H1 (cell line): ENCODE data around the gene STAP2. TPM values are rescaled to one million over a fixed set of nuclear protein-coding genes. Genes with fewer than 3 reads are reported as not detected.

Experiments
- CTCF ChIA-PET: fragments of 300-600 bp; sonication (Branson Sonifier 250); formaldehyde crosslinking; loops from one replicate; lab custom pipeline; 2021; ENCODE audit not compliant: partially characterized antibody; lab: Charles Lee
- POLR2A ChIA-PET: fragments of 300-600 bp; sonication (Branson Sonifier 250); formaldehyde crosslinking; loops from one replicate; lab custom pipeline; 2021; ENCODE audit warnings: inconsistent platforms; ENCODE audit not compliant: partially characterized antibody; lab: Charles Lee
- DNase-seq, 2 experiments: peaks; one replicate each; pipeline versions ENCODE4 v3.0.0 to v3.0.0-alpha.2; 2010 to 2022; ENCODE audit warnings: low spot score in 2 of 2, low read depth in 1 of 2, mixed read lengths in 1 of 2
- FAIRE-seq: peaks from 2 replicates; lab custom pipeline; 2011; peaks lifted over from hg19 to GRCh38; lab: Jason Lieb, UNC
- H2AFZ ChIP-seq: 2 replicates; pipeline ENCODE4 v1.8.1; 2012; ENCODE audit warnings: low read length, inconsistent platforms
- H2AK5ac ChIP-seq: 2 replicates; pipeline ENCODE4 v1.6.1; 2013; ENCODE audit warnings: low read depth, low read length
- H2BK120ac ChIP-seq: replicated peaks from 2 replicates; pipeline ENCODE3; 2013; ENCODE audit warnings: low read depth, low read length, inconsistent platforms
- H2BK12ac ChIP-seq: 2 replicates; pipeline ENCODE4 v1.6.1; 2013; ENCODE audit warnings: low read depth, low read length
- H2BK15ac ChIP-seq: 2 replicates; pipeline ENCODE4 v1.6.1; 2013; ENCODE audit warnings: low read length
- H2BK20ac ChIP-seq: 2 replicates; pipeline ENCODE4 v1.6.1; 2013; ENCODE audit warnings: low read length
- H2BK5ac ChIP-seq: 2 replicates; pipeline ENCODE4 v1.6.1; 2013; ENCODE audit warnings: low read depth, low read length
- H3K14ac ChIP-seq: 2 replicates; pipeline ENCODE4 v1.6.1; 2013; ENCODE audit warnings: inconsistent platforms; ENCODE audit not compliant: insufficient read length
- H3K18ac ChIP-seq: 2 replicates; pipeline ENCODE4 v1.6.1; 2013; ENCODE audit warnings: low read length; ENCODE audit errors: extremely low read depth
- H3K23ac ChIP-seq: 2 replicates; pipeline ENCODE4 v1.6.1; 2013; ENCODE audit warnings: inconsistent platforms; ENCODE audit not compliant: insufficient read length
- H3K23me2 ChIP-seq: 2 replicates; pipeline ENCODE4 v1.6.1; 2013; ENCODE audit warnings: low read depth, low read length
- H3K27ac ChIP-seq: 2 replicates; pipeline ENCODE4 v1.6.1; 2011; ENCODE audit warnings: low read depth, low read length, inconsistent platforms
- H3K27me3 ChIP-seq, 4 experiments: replicated peaks in 1 of 4; 1 replicate in 1 of 4; 2 replicates in 3 of 4; pipeline versions ENCODE4 v1.6.1 to v1.8.1; 2011 to 2013; ENCODE audit warnings: low read length in 3 of 4, mild to moderate bottlenecking in 3 of 4, inconsistent platforms in 2 of 4, mixed read lengths in 2 of 4, moderate library complexity in 1 of 4; ENCODE audit not compliant: control insufficient read depth in 3 of 4, insufficient read depth in 3 of 4; ENCODE audit errors: extremely low read depth in 1 of 4
- H3K36me3 ChIP-seq, 4 experiments: 2 replicates each; pipeline versions ENCODE4 v1.6.1 to v1.8.1; 2011 to 2013; ENCODE audit warnings: mild to moderate bottlenecking in 4 of 4, low read length in 3 of 4, moderate library complexity in 2 of 4, control low read depth in 1 of 4, inconsistent platforms in 1 of 4; ENCODE audit not compliant: insufficient read depth in 4 of 4, control insufficient read depth in 2 of 4
- H3K4ac ChIP-seq: replicated peaks from 2 replicates; pipeline ENCODE3; 2013; ENCODE audit warnings: low read length, low read depth, mixed read lengths, inconsistent platforms; ENCODE audit not compliant: insufficient read length
- H3K4me1 ChIP-seq, 4 experiments: replicated peaks in 1 of 4; 1 replicate in 1 of 4; 2 replicates in 3 of 4; pipeline versions ENCODE4 v1.6.1 to v1.8.1; 2011 to 2013; ENCODE audit warnings: low read length in 3 of 4, inconsistent platforms in 2 of 4, mixed read lengths in 1 of 4; ENCODE audit not compliant: insufficient read depth in 4 of 4, control insufficient read depth in 3 of 4
- H3K4me2 ChIP-seq, 2 experiments: 2 replicates each; pipeline versions ENCODE4 v1.6.1 to v1.8.1; 2011 to 2013; ENCODE audit warnings: low read depth in 2 of 2, low read length in 2 of 2, control low read depth in 1 of 2, inconsistent platforms in 1 of 2, mild to moderate bottlenecking in 1 of 2; ENCODE audit not compliant: insufficient read depth in 1 of 2
- H3K4me3 ChIP-seq, 4 experiments: fragments of 200-600, 300-600 bp in 1 of 4; sonication (generic), shearing (Covaris generic), sonication (Bioruptor Twin) in 1 of 4; 2 replicates each; pipeline versions ENCODE4 v1.5.1 to v1.8.1; 2011 to 2016; ENCODE audit warnings: low read length in 4 of 4, low read depth in 3 of 4, control low read depth in 2 of 4, inconsistent platforms in 2 of 4, mild to moderate bottlenecking in 2 of 4, mixed read lengths in 1 of 4, moderate library complexity in 1 of 4; ENCODE audit not compliant: insufficient read depth in 2 of 4; ENCODE audit errors: extremely low read depth in 1 of 4
- H3K56ac ChIP-seq: replicated peaks from 2 replicates; pipeline ENCODE3; 2013; ENCODE audit warnings: low read depth, mild to moderate bottlenecking, mixed read lengths, low read length, inconsistent platforms; ENCODE audit not compliant: insufficient read length
- H3K79me1 ChIP-seq: 2 replicates; pipeline ENCODE4 v1.6.1; 2013; ENCODE audit warnings: low read depth, low read length, control low read depth
- H3K79me2 ChIP-seq, 2 experiments: 2 replicates each; pipeline versions ENCODE4 v1.6.1 to v1.8.1; 2012 to 2013; ENCODE audit warnings: low read length in 2 of 2, mild to moderate bottlenecking in 2 of 2, inconsistent platforms in 1 of 2; ENCODE audit not compliant: insufficient read depth in 2 of 2, control insufficient read depth in 1 of 2
- H3K9ac ChIP-seq, 4 experiments: replicated peaks in 1 of 4; 1 replicate in 1 of 4; 2 replicates in 3 of 4; pipeline versions ENCODE4 v1.6.1 to v1.8.1; 2011 to 2013; ENCODE audit warnings: low read depth in 3 of 4, low read length in 3 of 4, control low read depth in 2 of 4, mild to moderate bottlenecking in 2 of 4, moderate library complexity in 2 of 4, inconsistent platforms in 1 of 4; ENCODE audit errors: extremely low read depth in 1 of 4
- H3K9me3 ChIP-seq, 2 experiments: 2 replicates each; pipeline versions ENCODE4 v1.6.1 to v1.8.1; 2012 to 2013; ENCODE audit warnings: mild to moderate bottlenecking in 2 of 2, moderate library complexity in 2 of 2, control low read depth in 1 of 2, inconsistent platforms in 1 of 2, low read depth in 1 of 2, low read length in 1 of 2, mixed read lengths in 1 of 2; ENCODE audit not compliant: insufficient read depth in 2 of 2
- H4K20me1 ChIP-seq, 2 experiments: replicated peaks in 1 of 2; 2 replicates each; pipeline versions ENCODE3 to v1.8.1; 2011 to 2013; ENCODE audit warnings: inconsistent platforms in 2 of 2, low read length in 2 of 2, mild to moderate bottlenecking in 1 of 2; ENCODE audit not compliant: insufficient read depth in 2 of 2, control insufficient read depth in 1 of 2
- H4K5ac ChIP-seq: 2 replicates; pipeline ENCODE4 v1.6.1; 2013; ENCODE audit warnings: low read length, low read depth, mixed read lengths, inconsistent platforms; ENCODE audit not compliant: insufficient read length
- H4K8ac ChIP-seq: 2 replicates; pipeline ENCODE4 v1.8.0; 2013; ENCODE audit warnings: mild to moderate bottlenecking, moderate library complexity, low read length, inconsistent platforms; ENCODE audit not compliant: insufficient read depth; ENCODE audit errors: extremely low read depth
- H4K91ac ChIP-seq: replicated peaks from 2 replicates; pipeline ENCODE3; 2013; ENCODE audit warnings: low read length, mixed read lengths, inconsistent platforms; ENCODE audit not compliant: insufficient read length
- BCL11A ChIP-seq, 2 experiments: IDR thresholded peaks; one replicate each; pipeline ENCODE4 v1.6.1; 2011; ENCODE audit warnings: low read depth in 2 of 2, low read length in 2 of 2, mild to moderate bottlenecking in 2 of 2
- CBX5 ChIP-seq: fragments of 300-800, 300-1000 bp; sonication (generic); IDR thresholded peaks from 2 replicates; pipeline ENCODE4 v1.7.1; 2016; ENCODE audit warnings: antibody characterized with exemption, low read length, low read depth
- CTBP2 ChIP-seq: IDR thresholded peaks from 2 replicates; pipeline ENCODE4 v1.7.0; 2011; ENCODE audit warnings: borderline replicate concordance, mild to moderate bottlenecking, moderate library complexity, mixed read lengths, low read length; ENCODE audit not compliant: insufficient read depth, insufficient read length
- GTF2F1 ChIP-seq: IDR thresholded peaks from 2 replicates; pipeline ENCODE4 v1.6.1; 2012; ENCODE audit warnings: low read depth, low read length, improper control_type of control experiment, borderline replicate concordance
- HDAC6 ChIP-seq: IDR thresholded peaks from one replicate; pipeline ENCODE4 v1.7.1; 2012; ENCODE audit warnings: low read depth, mild to moderate bottlenecking, inconsistent platforms, low read length, moderate library complexity
- JUN ChIP-seq: IDR thresholded peaks from 2 replicates; pipeline ENCODE4 v1.6.1; 2011; ENCODE audit warnings: low read depth, mild to moderate bottlenecking, improper control_type of control experiment, low read length
- KDM4A ChIP-seq: IDR thresholded peaks from one replicate; pipeline ENCODE4 v1.7.1; 2012; ENCODE audit warnings: low read depth, mild to moderate bottlenecking, moderate library complexity, low read length, inconsistent platforms; ENCODE audit not compliant: severe bottlenecking
- YY1 ChIP-seq: IDR thresholded peaks from 2 replicates; pipeline ENCODE4 v1.6.1; 2011; ENCODE audit warnings: low read depth, mild to moderate bottlenecking, low read length
- WGBS, 2 experiments: shearing (Covaris generic) in 1 of 2; methylation state at CpG; one replicate each; pipeline versions ENCODE4 v1.1.6 to v1.1.7; 2013 to 2015; ENCODE audit warnings: low lambda C conversion rate in 2 of 2, mixed read lengths in 2 of 2, inconsistent platforms in 1 of 2, low coverage in 1 of 2, missing lambda C conversion rate in 1 of 2; ENCODE audit not compliant: insufficient replicate concordance in 2 of 2, insufficient coverage in 1 of 2, insufficient read length in 1 of 2; ENCODE audit errors: extremely low coverage in 1 of 2, missing lambda C conversion rate in 1 of 2; 5-methylcytosine and 5-hydroxymethylcytosine counted together
- polyA plus RNA-seq, 7 experiments: library from polyadenylated mRNA; depleted of rRNA in 3 of 7; stranded (reverse) in 5 of 7; unstranded in 2 of 7; fragments of >200 nt in 5 of 7; fragments of 200-250 nt in 2 of 7; gene quantifications; 1 replicate in 5 of 7; 2 replicates in 1 of 7; 4 replicates in 1 of 7; pipeline versions ENCODE4 v1.2.1 to v1.2.3, GENCODE V29; 2011 to 2013; ENCODE audit warnings: missing spikeins in 2 of 7, mixed read lengths in 2 of 7
- total RNA-seq: library from RNA; stranded (reverse); fragmentation: NEBNext Ultra II Directional; extraction: Animal tissue kit (Norgen Biotek cat#: 25700); gene quantifications from 2 replicates; pipeline ENCODE4 v1.2.1, GENCODE V29; 2021

STAP2 gene
- total and polyA plus RNA-seq, 2 of the 8 experiments (the other 6 are each of a cell fraction or from before 2014, with no cell fraction given) = 15.3 to 37.3 TPM

GRCh38 chr19:4313847-4314490 lies 24.7 kb downstream of the STAP2 start:
- no peaks in the 10 kb centered on the region for H3K4me1 ChIP-seq
- H4K8ac ChIP-seq = no peak overlapping the region
- WGBS, 2 experiments = 86% methylated on average over 9 of the region's 12 CpGs; no CpG with 5 or more reads in 1 of the 2 experiments

More at GRCh38 chr19:4313847-4314490, 24.7 kb downstream of the STAP2 start:
- H3K9me3 ChIP-seq = peaks cover 0 to 1% of the 10 kb centered on the region in 2 experiments; a peak in 2 of 4 replicates
- DNase-seq (no peak), FAIRE-seq (no peak)
- H3K9ac ChIP-seq = no peak overlapping the region
- H3K36me3 ChIP-seq = peaks cover 5 to 42% (median 26%) of the 10 kb centered on the region in 4 experiments
- peaks cover 0 to 1% of the 10 kb centered on the region in 2 experiments for H4K20me1 ChIP-seq
- H3K27me3 ChIP-seq = no peaks in the 10 kb centered on the region
- no peaks in the 10 kb centered on the region; the same call in 1 of the 2 replicates for H3K79me1 ChIP-seq
- no peak overlapping the region for H3K4me2 ChIP-seq
- no peak overlapping the region for H3K4ac ChIP-seq
- no peak overlapping the region for H4K91ac ChIP-seq
- H3K23ac ChIP-seq = no peak overlapping the region
- TF ChIP-seq CBX5 (no peak), JUN (no peak), KDM4A (no peak), YY1 (no peak), GTF2F1 (no peak), BCL11A (IDR thresholded peaks at IDR 0.05; ENCODE audit: low read depth in 2 of 2, low read length in 2 of 2) (no peak), HDAC6 (no peak), CTBP2 (no peak)
- TF ChIP-seq, all 59 proteins: peak for 0
- Histone ChIP-seq H3K23me2 (no peaks in the 10 kb centered on the region), H2BK5ac (no peak overlapping the region), H3K79me2 (no peaks in the 10 kb centered on the region), H2AK5ac (no peak overlapping the region), H2BK15ac (no peak overlapping the region), H3K14ac (no peak overlapping the region), H2BK12ac (no peak overlapping the region), H3K18ac (no peak overlapping the region), H3K27ac (no peak overlapping the region), H3K56ac (no peak overlapping the region), H4K5ac (no peak overlapping the region), H2BK20ac (no peak overlapping the region), H3K4me3 (no peak overlapping the region), H2AFZ (no peak overlapping the region), H2BK120ac (no peak overlapping the region)
- CTCF ChIA-PET = interaction anchor here (0.9 kb wide), 1 partner anchor 8 kb away, joined by 4 read pairs; no protein-coding TSS in a partner anchor
- POLR2A ChIA-PET = interaction anchor here (0.7 to 12.2 kb wide), 3 partner anchors 8 to 47 kb away, joined by 3 to 86 read pairs (median 4); no protein-coding TSS in a partner anchor
